GM12801 (cell line): ENCODE data around the gene SUCLG1.

Experiments used
- TF ChIP-seq, protein P1 (sequence below): IDR thresholded peaks from one replicate; pipeline ENCODE4 v1.5.1; 2011; ENCODE audit warnings: control low read depth; ENCODE audit not compliant: insufficient read length; ENCODE audit errors: extremely low read depth

Gene SUCLG1

DNA sequence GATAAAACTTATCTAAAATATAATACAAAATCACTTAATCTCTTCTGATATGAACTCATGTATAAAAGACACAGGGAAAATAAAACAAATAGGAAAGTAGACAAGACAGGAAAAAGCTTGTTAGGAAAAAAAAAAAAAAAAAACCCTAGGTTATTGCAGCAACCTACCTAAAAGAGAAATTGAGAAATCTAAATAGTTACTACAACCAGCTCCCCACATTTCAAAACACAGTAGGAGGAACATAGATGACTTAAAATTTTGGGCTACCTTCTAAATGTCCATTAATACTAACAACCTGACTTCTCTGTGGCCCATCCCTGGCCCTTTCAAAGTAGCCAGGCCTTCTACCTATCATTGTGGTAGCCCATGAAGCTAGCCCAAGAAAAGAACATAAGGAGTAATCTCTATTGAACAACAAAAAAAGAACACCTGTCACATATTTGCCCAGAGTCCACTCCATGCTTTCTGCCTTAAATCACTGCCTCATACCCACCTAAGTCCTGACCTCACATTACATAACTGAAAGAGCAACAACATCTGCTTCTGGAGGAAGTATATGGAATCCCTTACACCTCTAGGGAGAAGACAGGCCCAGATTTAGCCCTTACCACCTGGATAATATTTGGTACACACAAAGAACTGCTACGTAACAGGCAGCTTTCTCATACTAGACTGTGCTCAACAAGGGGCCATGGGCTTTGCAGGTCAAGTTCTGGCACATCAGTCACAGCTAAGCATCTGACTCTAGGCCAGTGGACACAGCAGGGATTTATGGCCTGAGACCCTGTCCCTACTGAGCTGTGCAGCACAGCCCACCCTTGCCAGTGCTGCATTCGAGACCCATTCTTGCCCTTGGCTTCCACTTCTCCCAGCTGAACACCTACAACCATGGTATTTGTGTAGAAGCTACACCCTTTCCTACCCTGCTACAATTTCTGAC lies 8.5 kb downstream of the SUCLG1 start:
- TF ChIP-seq, protein P1, sequence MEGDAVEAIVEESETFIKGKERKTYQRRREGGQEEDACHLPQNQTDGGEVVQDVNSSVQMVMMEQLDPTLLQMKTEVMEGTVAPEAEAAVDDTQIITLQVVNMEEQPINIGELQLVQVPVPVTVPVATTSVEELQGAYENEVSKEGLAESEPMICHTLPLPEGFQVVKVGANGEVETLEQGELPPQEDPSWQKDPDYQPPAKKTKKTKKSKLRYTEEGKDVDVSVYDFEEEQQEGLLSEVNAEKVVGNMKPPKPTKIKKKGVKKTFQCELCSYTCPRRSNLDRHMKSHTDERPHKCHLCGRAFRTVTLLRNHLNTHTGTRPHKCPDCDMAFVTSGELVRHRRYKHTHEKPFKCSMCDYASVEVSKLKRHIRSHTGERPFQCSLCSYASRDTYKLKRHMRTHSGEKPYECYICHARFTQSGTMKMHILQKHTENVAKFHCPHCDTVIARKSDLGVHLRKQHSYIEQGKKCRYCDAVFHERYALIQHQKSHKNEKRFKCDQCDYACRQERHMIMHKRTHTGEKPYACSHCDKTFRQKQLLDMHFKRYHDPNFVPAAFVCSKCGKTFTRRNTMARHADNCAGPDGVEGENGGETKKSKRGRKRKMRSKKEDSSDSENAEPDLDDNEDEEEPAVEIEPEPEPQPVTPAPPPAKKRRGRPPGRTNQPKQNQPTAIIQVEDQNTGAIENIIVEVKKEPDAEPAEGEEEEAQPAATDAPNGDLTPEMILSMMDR = no peak

DNA sequence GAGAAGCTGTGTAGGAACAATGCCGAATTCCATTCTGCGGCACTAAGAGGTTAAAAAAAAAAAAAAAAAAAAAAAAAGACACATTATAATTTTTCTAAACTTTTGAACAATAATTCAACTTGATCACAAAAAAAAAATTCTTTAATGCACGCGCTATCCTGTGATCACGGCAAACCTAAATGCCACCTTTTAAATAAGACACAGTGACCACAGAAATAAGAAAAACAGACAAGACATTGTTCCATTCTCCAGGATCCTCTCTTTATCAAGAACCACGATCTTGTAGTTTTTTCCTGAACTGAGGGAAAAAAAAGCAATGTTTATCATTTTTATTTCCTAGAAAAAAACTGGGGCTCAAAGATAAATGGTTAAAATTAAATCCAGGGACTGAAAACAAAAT lies 9.4 kb downstream of the SUCLG1 start:
- TF ChIP-seq, protein P1 = no peak

DNA sequence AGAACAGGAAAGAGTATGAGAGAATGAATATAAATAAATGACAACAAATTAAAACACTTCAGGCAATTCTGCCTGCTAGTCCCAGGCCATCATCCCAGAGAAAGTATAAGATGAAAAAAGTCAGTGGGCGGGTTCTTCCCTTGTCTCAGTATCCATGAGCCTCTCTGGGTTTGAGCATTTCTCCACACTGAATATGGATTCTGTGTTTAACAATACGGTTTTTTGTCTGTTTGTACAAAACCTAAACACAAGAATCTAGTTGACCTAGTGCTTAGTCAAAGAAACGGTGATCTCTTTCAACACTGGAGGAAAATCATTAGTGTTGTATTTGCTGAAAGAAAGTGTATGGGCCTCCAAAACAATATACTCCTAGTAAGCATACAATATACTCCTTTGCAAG lies 10.0 kb downstream of the SUCLG1 start:
- TF ChIP-seq, protein P1 = no peak

DNA sequence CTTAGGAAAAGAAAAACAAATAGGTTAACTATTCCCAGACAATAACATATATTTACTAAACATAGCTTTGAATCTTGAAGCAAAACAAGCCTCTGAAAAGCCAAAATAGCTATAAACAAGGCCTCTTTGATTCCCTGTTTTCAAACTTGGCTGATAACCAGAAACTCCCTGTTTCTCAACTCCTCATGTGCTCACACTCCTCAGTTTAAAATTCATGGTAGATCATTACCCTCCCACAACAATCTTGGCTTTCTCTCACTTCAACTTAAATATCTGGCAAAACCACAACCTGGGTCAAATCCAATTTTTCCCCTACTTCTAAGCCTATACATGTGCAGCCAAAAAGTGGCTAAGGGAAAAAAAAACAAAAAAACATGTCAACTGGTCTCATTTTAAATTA lies 15.6 kb downstream of the SUCLG1 start:
- TF ChIP-seq, protein P1 = no peak

DNA sequence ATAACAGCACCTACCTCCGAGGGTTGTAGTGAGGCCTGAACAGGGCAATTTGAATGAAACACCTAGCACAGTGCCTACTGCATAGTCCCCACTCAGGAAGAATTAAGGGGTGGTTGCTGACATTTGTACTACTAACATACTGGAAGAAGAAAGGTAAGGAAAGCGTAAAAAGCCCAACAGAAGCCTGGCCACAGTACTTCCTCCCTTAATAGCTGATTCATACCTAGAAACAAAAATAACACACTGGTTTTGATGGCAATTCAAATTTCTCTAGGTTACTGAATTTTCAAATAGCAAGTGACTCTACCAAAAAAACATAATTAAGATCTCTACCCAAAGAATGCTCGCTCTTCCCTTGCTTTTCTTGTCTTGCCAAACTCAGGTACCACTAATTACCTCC lies 16.2 kb downstream of the SUCLG1 start:
- TF ChIP-seq, protein P1 = no peak

DNA sequence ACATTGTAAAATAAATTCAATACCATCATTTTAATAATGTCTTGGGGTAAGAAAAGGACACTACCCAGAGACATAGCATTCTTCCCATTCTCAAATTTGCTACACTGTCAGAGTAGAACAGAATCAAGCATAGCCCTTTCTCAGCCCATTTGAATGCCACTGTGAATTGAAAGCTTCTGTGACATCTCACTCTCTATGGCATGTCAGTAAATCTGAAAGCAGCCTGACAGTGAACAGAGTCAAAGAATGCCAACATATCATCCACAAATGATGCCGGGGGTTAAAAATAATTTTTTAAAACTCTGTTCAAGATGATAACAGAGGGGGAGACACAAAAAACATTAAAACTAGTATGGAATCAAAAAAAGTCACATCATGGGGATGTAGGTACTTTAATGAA lies 17.6 kb downstream of the SUCLG1 start:
- TF ChIP-seq, protein P1 = no peak

DNA sequence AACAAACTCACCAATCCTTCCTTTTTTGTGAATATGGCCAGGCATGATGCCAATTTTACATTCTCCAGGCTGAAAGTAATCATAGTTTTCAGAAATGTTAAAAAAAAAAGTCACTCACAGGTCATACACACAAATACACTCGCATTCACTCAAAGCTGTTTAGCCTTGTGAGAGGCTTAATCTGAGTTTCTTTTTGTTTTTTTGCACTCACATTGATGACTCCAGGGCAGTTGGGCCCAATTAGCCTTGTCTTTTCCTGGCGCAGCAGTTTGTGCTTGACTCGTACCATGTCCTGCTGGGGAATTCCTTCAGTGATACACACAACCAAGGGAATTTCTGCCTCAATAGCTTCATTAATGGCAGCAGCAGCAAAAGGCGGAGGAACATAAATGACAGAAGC lies 18.0 kb downstream of the SUCLG1 start:
- TF ChIP-seq, protein P1 = no peak
